ENCODE results near the gene DMRTC2. TPM values are rescaled to one million over a fixed set of nuclear protein-coding genes. Genes with fewer than 3 reads are reported as not detected.

Gene DMRTC2
- total RNA-seq, 1 experiment from 2014 or later, result not detected

DNA sequence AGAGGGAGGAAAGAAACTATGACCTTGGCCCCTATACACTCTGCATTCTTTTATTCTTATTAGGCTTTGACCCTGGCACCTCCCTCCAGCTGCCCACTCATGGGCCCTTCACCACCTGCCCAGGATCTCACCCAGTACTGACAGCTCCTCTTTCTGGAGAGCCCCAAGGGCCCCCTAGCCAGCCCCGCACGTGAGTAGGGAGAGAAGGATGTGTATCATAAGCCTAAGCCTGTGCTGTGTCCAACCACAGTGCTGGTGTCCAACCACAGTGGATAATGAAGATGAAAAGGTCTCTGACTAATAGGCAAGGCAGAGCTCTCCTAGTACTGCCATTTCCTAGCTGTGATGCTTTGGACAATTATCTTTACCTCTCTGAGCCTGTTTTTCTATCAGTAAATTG, 4.2 kb downstream of the DMRTC2 start:
- H3K9me2 ChIP-seq (ENCODE audit: insufficient read depth), result no peaks in the 10 kb centered on the region
- no peak overlapping the region for H3K4me2 ChIP-seq
- CTCF ChIA-PET, result no interaction called here
- BruUV-seq (replicated peaks), result no TSS peak
- no peak overlapping the region for H3K27ac ChIP-seq
- POLR2A ChIA-PET (ENCODE audit: unreplicated experiment), result no interaction called here
- H3K36me3 ChIP-seq (ENCODE audit: low read depth), result no peaks in the 10 kb centered on the region
- H3K27me3 ChIP-seq (ENCODE audit: insufficient read depth, low read depth), result peaks cover 50% of the 10 kb centered on the region
- no peaks in the 10 kb centered on the region for H3K79me2 ChIP-seq (ENCODE audit: low read depth)
- H2AFZ ChIP-seq, result no peak overlapping the region
- H3K9me3 ChIP-seq (ENCODE audit: insufficient read depth, low read depth), result no peaks in the 10 kb centered on the region
- no peaks in the 10 kb centered on the region for H4K20me1 ChIP-seq (ENCODE audit: insufficient read depth)
- H3F3A ChIP-seq (ENCODE audit: insufficient read depth, low read depth), result no peaks in the 10 kb centered on the region
- intact Hi-C loops (cut with micrococcal nuclease; ENCODE audit: unreplicated experiment), result no loop called here
- TF ChIP-seq EZH2 (IDR thresholded peaks at IDR 0.05; ENCODE audit: low read depth), result no peak
- TF ChIP-seq, protein P1, sequence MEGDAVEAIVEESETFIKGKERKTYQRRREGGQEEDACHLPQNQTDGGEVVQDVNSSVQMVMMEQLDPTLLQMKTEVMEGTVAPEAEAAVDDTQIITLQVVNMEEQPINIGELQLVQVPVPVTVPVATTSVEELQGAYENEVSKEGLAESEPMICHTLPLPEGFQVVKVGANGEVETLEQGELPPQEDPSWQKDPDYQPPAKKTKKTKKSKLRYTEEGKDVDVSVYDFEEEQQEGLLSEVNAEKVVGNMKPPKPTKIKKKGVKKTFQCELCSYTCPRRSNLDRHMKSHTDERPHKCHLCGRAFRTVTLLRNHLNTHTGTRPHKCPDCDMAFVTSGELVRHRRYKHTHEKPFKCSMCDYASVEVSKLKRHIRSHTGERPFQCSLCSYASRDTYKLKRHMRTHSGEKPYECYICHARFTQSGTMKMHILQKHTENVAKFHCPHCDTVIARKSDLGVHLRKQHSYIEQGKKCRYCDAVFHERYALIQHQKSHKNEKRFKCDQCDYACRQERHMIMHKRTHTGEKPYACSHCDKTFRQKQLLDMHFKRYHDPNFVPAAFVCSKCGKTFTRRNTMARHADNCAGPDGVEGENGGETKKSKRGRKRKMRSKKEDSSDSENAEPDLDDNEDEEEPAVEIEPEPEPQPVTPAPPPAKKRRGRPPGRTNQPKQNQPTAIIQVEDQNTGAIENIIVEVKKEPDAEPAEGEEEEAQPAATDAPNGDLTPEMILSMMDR (conservative IDR thresholded peaks at IDR 0.05), result no peak
- no peak overlapping the region for H3K4me3 ChIP-seq
- no peaks in the 10 kb centered on the region for H3K4me1 ChIP-seq (replicated peaks; ENCODE audit: insufficient read depth)
- DNase-seq, result no peak

DNA sequence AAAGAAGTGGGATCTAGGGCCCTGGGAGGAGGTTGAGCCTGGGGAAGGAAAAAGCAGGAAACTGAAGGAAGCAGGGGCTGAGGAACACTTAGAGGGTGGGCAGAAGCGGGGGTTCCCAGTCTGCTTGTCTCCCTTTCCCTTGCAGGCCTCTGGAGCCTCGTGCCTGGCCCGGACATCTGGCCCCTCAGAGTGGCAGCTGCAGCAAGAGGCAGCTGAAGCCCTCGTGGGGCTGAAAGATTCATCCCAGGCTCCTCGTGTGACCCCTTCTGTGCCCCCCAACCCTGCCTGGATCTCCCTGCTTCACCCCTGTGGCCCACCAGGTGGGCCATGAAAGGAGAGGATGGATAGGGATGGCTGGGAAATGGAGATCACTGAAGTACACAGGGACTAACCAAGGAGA, 5.5 kb downstream of the DMRTC2 start:
- H4K20me1 ChIP-seq (ENCODE audit: insufficient read depth), result no peaks in the 10 kb centered on the region
- ChIA-PET POLR2A (ENCODE audit: unreplicated experiment) (no interaction called here), CTCF (no interaction called here)
- no peak overlapping the region for H3K4me3 ChIP-seq
- H3K36me3 ChIP-seq (ENCODE audit: low read depth), result no peaks in the 10 kb centered on the region
- no peak overlapping the region for H3K27ac ChIP-seq
- H2AFZ ChIP-seq, result no peak overlapping the region
- no TSS peak for BruUV-seq (replicated peaks)
- no peak overlapping the region for H3K4me2 ChIP-seq
- H3K4me1 ChIP-seq (replicated peaks; ENCODE audit: insufficient read depth), result no peaks in the 10 kb centered on the region
- intact Hi-C loops (cut with micrococcal nuclease; ENCODE audit: unreplicated experiment), result loop anchor here (10.0 kb wide), 1 partner anchor 1706 kb away; no protein-coding TSS in a partner anchor
- no peaks in the 10 kb centered on the region for H3K79me2 ChIP-seq (ENCODE audit: low read depth)
- no peaks in the 10 kb centered on the region for H3K9me2 ChIP-seq (ENCODE audit: insufficient read depth)
- H3F3A ChIP-seq (ENCODE audit: insufficient read depth, low read depth), result no peaks in the 10 kb centered on the region
- TF ChIP-seq, protein P1 (conservative IDR thresholded peaks at IDR 0.05), result no peak
- no peak for TF ChIP-seq EZH2 (IDR thresholded peaks at IDR 0.05; ENCODE audit: low read depth)
- no peak for DNase-seq
- no peaks in the 10 kb centered on the region for H3K9me3 ChIP-seq (ENCODE audit: insufficient read depth, low read depth)
- peaks cover 63% of the 10 kb centered on the region for H3K27me3 ChIP-seq (ENCODE audit: insufficient read depth, low read depth)

- Histone ChIP-seq H3K9me2 (ENCODE audit: insufficient read depth) (no peaks in the 10 kb centered on the region), H3K4me1 (replicated peaks; ENCODE audit: insufficient read depth) (no peaks in the 10 kb centered on the region), H2AFZ (no peak overlapping the region), H3K27ac (no peak overlapping the region), H3K27me3 (ENCODE audit: insufficient read depth, low read depth) (peaks cover 64% of the 10 kb centered on the region), H3K36me3 (ENCODE audit: low read depth) (no peaks in the 10 kb centered on the region), H4K20me1 (ENCODE audit: insufficient read depth) (no peaks in the 10 kb centered on the region), H3K79me2 (ENCODE audit: low read depth) (no peaks in the 10 kb centered on the region), H3F3A (ENCODE audit: insufficient read depth, low read depth) (no peaks in the 10 kb centered on the region), H3K4me3 (no peak overlapping the region), H3K9me3 (ENCODE audit: insufficient read depth, low read depth) (no peaks in the 10 kb centered on the region), H3K4me2 (no peak overlapping the region)
- no TSS peak for BruUV-seq (replicated peaks)
- ChIA-PET CTCF (no interaction called here), POLR2A (ENCODE audit: unreplicated experiment) (interaction anchor here (0.6 kb wide), 1 partner anchor 225 kb away, joined by 3 read pairs; the partner anchor contains the start of gene ZNF574)
- TF ChIP-seq EZH2 (IDR thresholded peaks at IDR 0.05; ENCODE audit: low read depth), result no peak
- TF ChIP-seq, protein P1 (conservative IDR thresholded peaks at IDR 0.05), result no peak
- intact Hi-C loops (cut with micrococcal nuclease; ENCODE audit: unreplicated experiment), result loop anchor here (10.0 kb wide), 1 partner anchor 1707 kb away; no protein-coding TSS in a partner anchor
- DNase-seq, result no peak
Observed at GRCh38 chr19:41851456-41851855, 6.6 kb downstream of the DMRTC2 start.

Measured in PC-9 (cell line).